DMS53 (cell line): ENCODE data around the gene MDFI.
A peak's percentile ranks its signal among the peaks of the same experiment; 100 is the strongest.

Experiments
- DNase-seq: peaks from one replicate; lab custom pipeline; 2025; lab: John Stamatoyannopoulos, UW

MDFI gene

GRCh38 chr6:41634657-41635056 is 3.6 kb upstream of the MDFI start:
- DNase-seq: no peak

GRCh38 chr6:41635365-41635764 is 2.9 kb upstream of the MDFI start:
- DNase-seq: no peak

- DNase-seq: peak; percentile 86
Measured at GRCh38 chr6:41636833-41637193, 1.5 kb upstream of the MDFI start.

GRCh38 chr6:41637194-41638001 is 870 bp upstream of the MDFI start:
- DNase-seq: peak; percentile 62

- no peak for DNase-seq
Measured at GRCh38 chr6:41638935-41639808, 904 bp downstream of the MDFI start.

- DNase-seq: no peak
Measured at GRCh38 chr6:41639809-41640371, 1.6 kb downstream of the MDFI start.

GRCh38 chr6:41640426-41640825 is 2.2 kb downstream of the MDFI start:
- DNase-seq: no peak

- DNase-seq: no peak
Measured at GRCh38 chr6:41641352-41641925, 3.2 kb downstream of the MDFI start.

GRCh38 chr6:41642090-41642959 is 4.1 kb downstream of the MDFI start:
- DNase-seq: peak; percentile 37

- DNase-seq: peak; percentile 37
Measured at GRCh38 chr6:41642960-41643898, 5.0 kb downstream of the MDFI start.

GRCh38 chr6:41643899-41644269 is 5.6 kb downstream of the MDFI start:
- no peak for DNase-seq

- DNase-seq: no peak
Measured at GRCh38 chr6:41644297-41644879, 6.1 kb downstream of the MDFI start.

- DNase-seq: no peak
Measured at GRCh38 chr6:41645007-41645618, 6.8 kb downstream of the MDFI start.

- no peak for DNase-seq
Measured at GRCh38 chr6:41646026-41646795, 7.9 kb downstream of the MDFI start.

GRCh38 chr6:41647061-41647511 is 8.8 kb downstream of the MDFI start:
- peak; percentile 21 for DNase-seq

GRCh38 chr6:41648070-41648585 is 9.9 kb downstream of the MDFI start:
- DNase-seq: no peak

- no peak for DNase-seq
Measured at GRCh38 chr6:41648921-41649320, 10.7 kb downstream of the MDFI start.

- no peak for DNase-seq
Measured at GRCh38 chr6:41649596-41649995, 11.3 kb downstream of the MDFI start.
